Stimulated activated naive CD4-positive, alpha-beta T cell treated with Interleukin-2 at 50 U/mL for 16 hours (primary cell): ENCODE measurements around the gene MS4A4E.
"Not testable (repeated sequence)": the region's sequence is repeated elsewhere in the genome, so short reads cannot be mapped to it uniquely, and the experiment has no call there.

Source experiments
- DNase-seq: peaks from one replicate; lab custom pipeline; 2025; lab: John Stamatoyannopoulos, UW

The MS4A4E gene

GRCh38 chr11:60242740-60243239, at the start of gene MS4A4E:
Gene MS4A4E (minus strand): TSS chr11:60243137. CDS start chr11:60230055, 13,082 bp downstream.
- DNase-seq = no peak

- DNase-seq = no peak
These were observed 49.2 kb upstream of the MS4A4E start for GRCh38 chr11:60292145-60292544.

GRCh38 chr11:60288531-60288930, 45.6 kb upstream of the MS4A4E start:
- DNase-seq = no peak

GRCh38 chr11:60285411-60286126, 42.6 kb upstream of the MS4A4E start:
- not testable (repeated sequence) for DNase-seq

DNA sequence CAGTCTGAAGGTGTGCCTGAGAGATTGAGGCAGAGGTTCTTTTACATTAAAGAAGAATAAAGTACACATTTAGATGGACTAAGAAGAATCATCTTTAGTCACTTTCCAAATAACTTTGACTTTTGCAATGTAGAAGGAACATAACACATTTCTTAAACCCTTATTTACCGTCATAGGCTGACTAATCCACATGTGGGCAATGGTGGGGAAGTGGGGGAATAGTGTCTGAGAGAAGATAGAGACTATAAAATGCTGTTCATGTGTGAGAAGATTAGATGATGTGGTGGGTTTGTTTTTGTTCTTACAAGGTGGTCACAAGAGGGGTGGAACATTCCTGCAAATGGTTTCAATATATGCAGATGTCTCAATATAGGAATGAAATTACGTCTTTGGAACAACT, 39.3 kb upstream of the MS4A4E start:
- no peak for DNase-seq

DNA sequence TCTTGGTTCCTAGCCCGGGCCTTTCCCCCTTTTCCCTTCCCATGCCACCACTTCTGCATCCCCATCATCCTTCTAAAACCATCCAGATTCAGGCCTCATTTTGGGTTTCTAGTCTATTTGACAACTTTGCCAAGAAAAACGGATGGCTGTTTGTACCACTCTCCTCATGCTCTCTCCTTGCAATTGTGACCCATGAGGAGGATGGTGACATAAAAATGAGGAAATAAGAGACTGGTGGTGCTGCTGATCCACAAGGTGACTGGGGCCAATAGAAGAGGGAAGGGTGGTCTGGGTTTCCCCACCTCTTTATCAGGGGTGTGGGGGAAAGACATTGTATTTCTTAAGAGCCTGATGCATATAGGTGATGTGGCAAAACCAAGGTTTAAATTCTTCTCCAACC, 38.5 kb upstream of the MS4A4E start:
- no peak for DNase-seq

GRCh38 chr11:60280412-60280811, 37.5 kb upstream of the MS4A4E start, which contains the start of gene MS4A4A:
Gene MS4A4A (plus strand): TSS chr11:60280666. CDS start chr11:60280676, 10 bp downstream.
- DNase-seq = no peak

- no peak for DNase-seq
These were observed 31.5 kb upstream of the MS4A4E start for GRCh38 chr11:60274416-60274815.

DNA sequence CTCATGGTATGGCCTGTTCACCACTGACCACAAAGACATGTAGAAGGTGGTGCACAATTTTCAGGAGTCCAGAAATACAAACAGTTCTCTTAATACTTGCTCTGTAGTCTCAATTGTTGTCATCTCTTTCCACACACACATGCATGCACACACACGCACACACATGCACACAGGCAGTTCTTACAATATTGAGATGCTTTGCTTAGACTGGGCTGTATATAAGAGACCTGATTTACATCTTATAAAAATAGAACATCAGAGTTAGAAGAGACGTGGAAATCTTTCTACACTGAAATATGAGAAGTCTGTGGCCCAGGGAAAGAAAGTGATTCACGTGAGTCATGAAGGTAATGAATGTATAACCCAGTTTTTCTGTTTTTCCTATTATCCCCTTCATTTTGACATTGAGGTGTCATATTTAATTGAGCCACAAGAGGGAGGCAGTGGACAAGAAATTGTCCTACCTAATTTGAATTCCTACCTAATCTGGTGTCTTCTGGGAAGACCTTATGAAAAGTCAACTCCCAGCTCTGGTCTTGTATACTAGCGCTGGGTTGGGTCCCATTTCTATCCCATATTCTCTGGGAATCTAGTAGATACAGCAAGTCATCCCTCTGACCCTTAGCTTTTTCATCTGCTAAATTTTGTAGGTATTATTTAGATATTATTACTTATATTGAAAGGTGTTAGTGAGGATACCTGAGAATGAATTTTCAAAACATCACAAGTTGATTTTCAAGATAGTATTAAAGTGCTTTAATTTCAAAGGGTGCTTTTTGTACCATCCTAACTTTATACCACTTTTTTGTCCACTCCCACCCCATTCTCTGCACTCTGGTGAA, 22.7 kb upstream of the MS4A4E start:
- DNase-seq = no peak

DNA sequence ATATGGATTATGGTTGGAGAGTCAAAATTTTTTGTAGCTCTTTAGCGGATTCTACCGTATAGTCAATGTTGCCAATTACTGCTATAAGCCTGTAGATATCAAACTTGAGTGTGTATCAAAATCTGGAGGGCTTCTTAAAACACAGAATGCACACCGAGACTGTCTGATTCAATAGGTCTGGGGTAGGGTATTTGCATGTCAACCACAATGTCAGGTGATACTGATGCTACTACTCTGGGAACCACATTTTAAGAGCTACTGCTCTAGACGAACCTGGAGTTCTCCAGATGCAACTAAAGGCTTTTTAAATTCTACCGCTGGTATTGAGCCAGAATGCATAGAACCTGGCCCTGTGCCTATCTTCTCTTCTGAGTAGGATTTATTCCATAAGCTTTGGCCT, 21.7 kb upstream of the MS4A4E start:
- DNase-seq = no peak

GRCh38 chr11:60263402-60263801, 20.5 kb upstream of the MS4A4E start:
- no peak for DNase-seq

DNA sequence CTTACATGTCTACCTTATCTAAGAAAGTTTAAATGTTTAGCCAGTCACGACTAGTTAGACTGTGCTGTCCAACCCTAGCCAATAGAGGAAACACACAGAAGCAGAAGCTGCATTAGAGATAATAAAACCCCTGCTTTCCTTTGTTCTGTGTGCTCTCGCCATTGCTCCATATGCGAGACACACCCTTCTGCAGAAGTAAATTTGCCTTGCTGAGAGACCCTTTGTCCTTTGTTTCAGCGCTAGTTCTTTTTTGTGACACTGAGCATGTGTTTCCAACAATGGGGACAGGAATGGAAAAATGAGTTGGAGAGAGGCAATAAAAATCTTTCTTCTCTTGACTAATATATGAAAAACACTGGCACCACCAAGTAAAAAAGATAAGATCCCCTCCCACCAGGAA, 18.1 kb upstream of the MS4A4E start:
- no peak for DNase-seq

DNA sequence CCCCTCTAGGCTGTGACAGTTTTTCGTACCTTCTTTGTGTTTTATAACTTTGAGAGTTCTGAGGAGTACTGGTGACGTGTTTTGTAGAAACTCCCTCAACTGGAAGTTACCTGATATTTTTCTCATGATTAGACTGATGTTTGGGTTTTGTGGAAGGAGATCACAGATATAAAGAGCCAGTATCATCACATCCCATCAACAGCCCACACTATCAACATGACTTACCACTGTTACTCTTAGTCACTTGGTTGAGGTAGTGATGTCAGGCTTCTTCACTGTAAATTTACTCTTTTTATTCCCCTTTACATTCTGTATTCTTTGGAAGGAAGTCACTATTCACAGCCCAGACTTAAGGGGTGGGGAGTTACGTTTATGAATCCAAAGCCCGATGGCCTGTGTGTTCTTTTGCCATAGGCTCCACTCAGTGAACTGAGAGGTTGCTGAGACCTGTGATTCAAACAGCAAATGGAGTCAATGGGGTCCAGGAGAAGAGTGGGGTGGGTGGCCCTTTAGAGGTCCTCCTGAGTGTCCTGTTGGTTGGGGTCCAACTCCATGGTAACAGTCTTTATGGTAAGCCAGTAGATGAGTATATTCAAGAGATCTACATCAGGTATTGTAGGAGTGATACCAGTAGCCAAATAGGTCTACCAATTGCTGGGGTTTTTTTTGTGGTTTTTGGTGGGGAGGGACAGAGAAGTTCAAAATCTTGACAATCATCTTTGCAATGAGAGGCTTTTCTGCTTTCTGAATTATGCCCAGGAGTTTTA, 15.2 kb upstream of the MS4A4E start:
- no peak for DNase-seq

DNA sequence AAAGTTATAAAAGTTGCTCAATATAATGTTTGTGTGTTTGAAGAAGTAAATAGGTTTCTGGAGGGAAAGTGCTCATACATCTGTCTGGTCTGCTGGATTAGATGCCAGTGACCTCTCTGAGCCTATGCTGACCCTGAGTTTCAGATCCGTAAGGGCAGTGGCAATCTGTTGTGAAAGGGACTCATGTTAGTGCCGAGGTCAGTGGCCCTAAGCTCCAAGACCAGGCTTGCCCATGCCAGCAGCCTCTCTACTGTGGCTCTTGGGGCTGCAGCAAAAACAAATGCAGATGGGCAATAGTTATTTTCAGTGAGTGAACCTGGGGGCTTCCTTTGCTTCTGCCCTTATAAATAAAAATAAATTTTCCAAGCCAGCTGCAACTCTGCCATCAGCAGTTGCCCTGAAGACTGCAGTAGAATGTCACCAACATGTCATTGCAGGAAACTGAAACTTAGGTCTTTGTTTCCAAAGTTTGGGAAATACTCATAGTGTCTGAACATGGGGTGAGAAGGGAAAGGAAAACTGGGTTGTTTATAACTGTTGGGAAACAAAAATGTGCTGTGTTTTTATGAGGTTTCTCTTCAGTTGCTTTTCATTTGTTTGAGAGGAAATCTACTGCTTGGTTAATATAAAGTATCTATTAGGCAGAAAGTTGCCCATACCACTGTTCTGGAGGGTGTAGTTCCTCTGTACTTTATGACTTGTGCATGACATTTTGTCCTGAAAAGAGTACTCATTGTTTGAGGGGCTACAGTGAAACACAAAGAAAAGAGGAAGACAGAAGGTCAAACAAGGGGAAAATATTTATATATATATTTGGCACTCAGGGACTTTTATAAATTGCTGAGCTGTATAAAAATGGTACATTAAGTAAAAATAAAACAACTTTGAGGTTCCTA, 9.5 kb upstream of the MS4A4E start:
- no peak for DNase-seq

GRCh38 chr11:60251485-60252212, 8.7 kb upstream of the MS4A4E start:
- DNase-seq = no peak

DNA sequence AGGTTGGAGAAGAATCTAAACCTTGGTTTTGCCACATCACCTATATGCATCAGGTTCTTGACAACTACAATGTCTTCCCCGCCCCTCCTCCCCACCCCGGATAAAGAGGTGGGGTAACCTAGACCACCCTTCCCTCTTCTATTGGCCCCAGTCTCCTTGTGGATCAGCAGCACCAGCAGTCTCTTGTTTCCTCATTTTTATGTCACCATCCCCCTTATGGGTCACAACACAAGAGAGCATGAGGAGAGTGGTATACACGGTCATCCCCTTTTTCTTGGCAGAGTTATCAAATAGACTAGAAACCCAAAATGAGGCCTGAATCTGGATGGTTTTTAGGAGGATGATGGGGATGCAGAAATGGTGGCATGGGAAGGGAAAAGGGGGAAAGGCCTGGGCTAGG, 1.2 kb downstream of the MS4A4E start:
- no peak for DNase-seq

DNA sequence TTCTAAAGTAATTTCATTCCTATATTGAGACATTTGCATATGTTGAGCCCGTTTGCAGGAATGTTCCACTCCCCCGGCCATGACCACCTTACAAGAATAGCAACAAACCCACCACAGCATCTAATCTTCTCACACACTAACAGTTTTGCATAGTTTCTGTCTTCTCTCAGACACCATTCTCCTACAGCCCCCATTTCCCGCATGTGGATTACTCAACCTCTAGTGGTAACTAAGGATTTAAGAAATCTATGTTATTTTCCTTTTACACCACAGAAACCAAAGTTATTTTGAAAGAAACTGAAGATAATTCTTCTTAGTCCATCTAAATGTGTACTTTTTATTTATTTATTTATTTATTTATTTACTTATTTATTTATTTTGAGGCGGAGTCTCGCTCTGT, 2.3 kb downstream of the MS4A4E start:
- no peak for DNase-seq

GRCh38 chr11:60235321-60235720, 7.6 kb downstream of the MS4A4E start:
- DNase-seq = no peak

- DNase-seq = no peak
These were observed 12.3 kb downstream of the MS4A4E start for GRCh38 chr11:60230681-60231080.

GRCh38 chr11:60222141-60222540, 20.8 kb downstream of the MS4A4E start:
- DNase-seq = no peak

- DNase-seq = no peak
These were observed 21.2 kb downstream of the MS4A4E start for GRCh38 chr11:60221692-60222091.
